C4-2B (cell line): Measurements from ENCODE around the gene ADSS2.
"Not testable (repeated sequence)": the region's sequence is repeated elsewhere in the genome, so short reads cannot be mapped to it uniquely, and the experiment has no call there.

Experiments used
- H3K27ac ChIP-seq: fragments of 450-650 bp; 2 replicates; pipeline ENCODE4 v1.5.1; 2017
- CTCF ChIP-seq: fragments of 450-650 bp; conservative IDR thresholded peaks from 2 replicates; pipeline ENCODE4 v1.5.1; 2017; ENCODE audit warnings: mild to moderate bottlenecking
- ZFX ChIP-seq: fragments of 450-650 bp; IDR thresholded peaks from 2 replicates; pipeline ENCODE4 v1.6.1; 2017

Gene ADSS2

GRCh38 chr1:244386595-244386994 lies 65.1 kb downstream of the ADSS2 start:
- TF ChIP-seq ZFX = no peak
- TF ChIP-seq CTCF = no peak
- no peak overlapping the region for H3K27ac ChIP-seq

GRCh38 chr1:244384066-244384465 lies 67.6 kb downstream of the ADSS2 start:
- TF ChIP-seq CTCF (no peak), ZFX (no peak)
- H3K27ac ChIP-seq = no peak overlapping the region

- no peak overlapping the region for H3K27ac ChIP-seq
- TF ChIP-seq CTCF = no peak; the same call in 1 of the 2 replicates
- no peak for TF ChIP-seq ZFX
These were observed 68.3 kb downstream of the ADSS2 start for GRCh38 chr1:244383278-244383884.

GRCh38 chr1:244381878-244382565 lies 69.7 kb downstream of the ADSS2 start:
- H3K27ac ChIP-seq = no peak overlapping the region
- no peak for TF ChIP-seq CTCF
- TF ChIP-seq ZFX = no peak

- TF ChIP-seq ZFX (no peak), CTCF (no peak)
These were observed 75.6 kb downstream of the ADSS2 start for GRCh38 chr1:244376126-244376525.

GRCh38 chr1:244375051-244375450 lies 76.7 kb downstream of the ADSS2 start:
- no peak overlapping the region for H3K27ac ChIP-seq
- TF ChIP-seq CTCF (no peak), ZFX (no peak)

More at GRCh38 chr1:244376126-244376525, 75.6 kb downstream of the ADSS2 start:
- H3K27ac ChIP-seq = no peak overlapping the region

- not testable (repeated sequence) for H3K27ac ChIP-seq
These were observed 77.2 kb downstream of the ADSS2 start for GRCh38 chr1:244374484-244374883.
